Hepatocyte (in vitro differentiated cells): ENCODE data around the gene IDH1. TPM values are rescaled to one million over a fixed set of nuclear protein-coding genes. Genes with fewer than 3 reads are reported as not detected.

ENCODE experiments used
- DNase-seq: peaks from one replicate; pipeline ENCODE4 v3.0.0-alpha.2; 2016; ENCODE audit warnings: low spot score
- H2AFZ ChIP-seq: fragments of 200-600 bp; sonication (generic); 2 replicates; pipeline ENCODE4 v1.6.0; 2016; ENCODE audit warnings: antibody characterized with exemption, mild to moderate bottlenecking
- H3K27ac ChIP-seq: fragments of 200-600 bp; sonication (generic); 2 replicates; pipeline ENCODE4 v1.5.1; 2016; ENCODE audit warnings: mild to moderate bottlenecking
- H3K27me3 ChIP-seq: fragments of 200-600 bp; sonication (generic); 2 replicates; pipeline ENCODE4 v1.6.1; 2016
- H3K36me3 ChIP-seq: fragments of 200-600 bp; sonication (generic); replicated peaks from 2 replicates; pipeline ENCODE4 v1.5.1; 2016; ENCODE audit warnings: low read depth; ENCODE audit not compliant: insufficient read depth
- H3K4me1 ChIP-seq: fragments of 200-600 bp; sonication (generic); 2 replicates; pipeline ENCODE4 v1.5.1; 2016; ENCODE audit warnings: mild to moderate bottlenecking, moderate library complexity; ENCODE audit not compliant: insufficient read depth
- H3K4me2 ChIP-seq: fragments of 200-600 bp; sonication (generic); 2 replicates; pipeline ENCODE4 v1.6.0; 2016
- H3K4me3 ChIP-seq: fragments of 200-600 bp; sonication (generic); 2 replicates; pipeline ENCODE4 v1.5.1; 2016; ENCODE audit warnings: mild to moderate bottlenecking
- H3K79me2 ChIP-seq: fragments of 200-600 bp; sonication (generic); 2 replicates; pipeline ENCODE4 v1.6.0; 2017; ENCODE audit warnings: mild to moderate bottlenecking
- H3K9me2 ChIP-seq: fragments of 200-600 bp; sonication (generic); replicated peaks from 2 replicates; pipeline ENCODE4 v1.6.0; 2017; ENCODE audit warnings: mild to moderate bottlenecking; ENCODE audit not compliant: insufficient read depth
- H3K9me3 ChIP-seq: fragments of 200-600 bp; sonication (generic); 2 replicates; pipeline ENCODE4 v1.5.1; 2016; ENCODE audit warnings: low read depth, mild to moderate bottlenecking
- H4K20me1 ChIP-seq: fragments of 200-600 bp; sonication (generic); 2 replicates; pipeline ENCODE4 v1.6.0; 2016; ENCODE audit warnings: mild to moderate bottlenecking; ENCODE audit not compliant: insufficient read depth, poor library complexity, severe bottlenecking
- EZH2 ChIP-seq: fragments of 200-600 bp; sonication (generic); IDR thresholded peaks from 2 replicates; pipeline ENCODE4 v1.6.1; 2016; ENCODE audit warnings: antibody characterized with exemption, mild to moderate bottlenecking, borderline replicate concordance
- EZH2phosphoT487 ChIP-seq: fragments of 200-600 bp; sonication (generic); IDR thresholded peaks from one replicate; pipeline ENCODE4 v1.6.1; 2018; ENCODE audit warnings: antibody characterized with exemption, mild to moderate bottlenecking, low read depth, moderate library complexity; ENCODE audit not compliant: unreplicated experiment, severe bottlenecking
- WGBS: methylation state at CpG from one replicate; pipeline ENCODE4 v1.1.6; 2016; ENCODE audit warnings: low lambda C conversion rate; ENCODE audit errors: missing lambda C conversion rate; 5-methylcytosine and 5-hydroxymethylcytosine counted together
- polyA plus RNA-seq: library from polyadenylated mRNA; unstranded; fragments of >200 nt; fragmentation: Nextera tagmentation; extraction: Ambion mirVana; gene quantifications from 2 replicates; pipeline ENCODE4 v1.2.1, GENCODE V29; 2016
- total RNA-seq: library from RNA; depleted of rRNA; stranded (reverse); fragments of >200 nt; gene quantifications from 2 replicates; pipeline ENCODE4 v1.2.3, GENCODE V29; 2014
- TF ChIP-seq, protein P1 (sequence below): fragments of 200-600 bp; sonication (generic); IDR thresholded peaks from 2 replicates; pipeline ENCODE4 v1.5.1; 2016; ENCODE audit warnings: antibody characterized with exemption, mild to moderate bottlenecking; ENCODE audit not compliant: poor library complexity

Gene IDH1
- total and polyA plus RNA-seq, 2 experiments from 2014 or later = 263 to 411 TPM

DNA sequence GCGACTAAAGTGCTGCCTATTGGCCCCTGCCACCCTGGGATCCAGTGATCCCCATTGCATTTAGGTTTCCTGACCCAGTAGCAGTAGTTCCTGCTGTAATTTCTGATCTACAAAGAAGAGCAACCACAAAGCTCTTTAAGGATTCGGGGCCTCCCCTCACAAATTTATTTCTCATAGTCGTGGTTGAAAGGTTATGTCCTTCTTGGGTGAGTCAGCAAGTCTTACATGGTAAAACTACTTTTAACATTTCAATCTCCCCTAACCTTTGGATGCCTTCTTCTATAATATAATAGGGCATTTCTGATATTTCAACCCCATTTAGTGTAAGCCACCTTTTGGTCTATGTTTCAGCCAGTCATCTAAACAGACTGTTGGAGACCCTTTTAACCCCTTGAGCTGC is 26.1 kb upstream of the IDH1 start:
- no peak overlapping the region for H3K27ac ChIP-seq
- no peak overlapping the region for H3K4me3 ChIP-seq
- H3K36me3 ChIP-seq = peaks cover 3% of the 10 kb centered on the region
- 97% methylated on average over 3 of the region's 3 CpGs for WGBS
- TF ChIP-seq, protein P1, sequence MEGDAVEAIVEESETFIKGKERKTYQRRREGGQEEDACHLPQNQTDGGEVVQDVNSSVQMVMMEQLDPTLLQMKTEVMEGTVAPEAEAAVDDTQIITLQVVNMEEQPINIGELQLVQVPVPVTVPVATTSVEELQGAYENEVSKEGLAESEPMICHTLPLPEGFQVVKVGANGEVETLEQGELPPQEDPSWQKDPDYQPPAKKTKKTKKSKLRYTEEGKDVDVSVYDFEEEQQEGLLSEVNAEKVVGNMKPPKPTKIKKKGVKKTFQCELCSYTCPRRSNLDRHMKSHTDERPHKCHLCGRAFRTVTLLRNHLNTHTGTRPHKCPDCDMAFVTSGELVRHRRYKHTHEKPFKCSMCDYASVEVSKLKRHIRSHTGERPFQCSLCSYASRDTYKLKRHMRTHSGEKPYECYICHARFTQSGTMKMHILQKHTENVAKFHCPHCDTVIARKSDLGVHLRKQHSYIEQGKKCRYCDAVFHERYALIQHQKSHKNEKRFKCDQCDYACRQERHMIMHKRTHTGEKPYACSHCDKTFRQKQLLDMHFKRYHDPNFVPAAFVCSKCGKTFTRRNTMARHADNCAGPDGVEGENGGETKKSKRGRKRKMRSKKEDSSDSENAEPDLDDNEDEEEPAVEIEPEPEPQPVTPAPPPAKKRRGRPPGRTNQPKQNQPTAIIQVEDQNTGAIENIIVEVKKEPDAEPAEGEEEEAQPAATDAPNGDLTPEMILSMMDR = no peak
- TF ChIP-seq EZH2phosphoT487 (no peak), EZH2 (no peak)
- H3K4me1 ChIP-seq = no peaks in the 10 kb centered on the region
- H3K9me2 ChIP-seq = no peaks in the 10 kb centered on the region
- no peak overlapping the region for H2AFZ ChIP-seq
- H3K9me3 ChIP-seq = no peaks in the 10 kb centered on the region
- DNase-seq = no peak
- H3K79me2 ChIP-seq = peaks cover 34% of the 10 kb centered on the region
- no peaks in the 10 kb centered on the region for H4K20me1 ChIP-seq
- H3K27me3 ChIP-seq = no peaks in the 10 kb centered on the region
- H3K4me2 ChIP-seq = no peak overlapping the region

DNA sequence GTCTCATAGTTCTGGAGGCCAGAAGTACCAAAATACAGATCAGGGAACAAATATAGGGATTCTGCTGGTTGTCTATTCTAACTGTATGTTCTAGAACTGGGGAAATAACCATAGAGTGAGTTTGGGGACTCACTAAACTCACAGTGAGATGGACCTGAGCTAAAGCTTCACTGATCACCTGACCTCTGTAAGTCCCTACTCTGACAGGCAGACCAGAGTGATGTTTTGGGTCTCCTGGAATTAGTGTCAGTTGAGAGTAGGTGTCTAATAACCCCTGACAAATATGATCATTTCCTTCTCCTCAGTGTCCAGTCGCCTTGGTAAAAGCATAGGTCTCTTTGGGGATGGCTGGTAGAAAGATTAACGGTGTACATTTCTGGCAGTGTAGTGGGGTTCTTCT is 25.4 kb upstream of the IDH1 start:
- no peak overlapping the region for H3K4me2 ChIP-seq
- no peak overlapping the region for H3K27ac ChIP-seq
- no peak overlapping the region for H2AFZ ChIP-seq
- no peaks in the 10 kb centered on the region for H3K4me1 ChIP-seq
- H3K36me3 ChIP-seq = peaks cover 3% of the 10 kb centered on the region
- no peaks in the 10 kb centered on the region for H3K9me3 ChIP-seq
- 100% methylated on average over 2 of the region's 2 CpGs for WGBS
- no peaks in the 10 kb centered on the region for H3K9me2 ChIP-seq
- H4K20me1 ChIP-seq = peaks cover 2% of the 10 kb centered on the region
- no peak for DNase-seq
- peaks cover 37% of the 10 kb centered on the region for H3K79me2 ChIP-seq
- TF ChIP-seq EZH2 = no peak
- TF ChIP-seq, protein P1 = no peak
- H3K27me3 ChIP-seq = no peaks in the 10 kb centered on the region
- no peak overlapping the region for H3K4me3 ChIP-seq

DNA sequence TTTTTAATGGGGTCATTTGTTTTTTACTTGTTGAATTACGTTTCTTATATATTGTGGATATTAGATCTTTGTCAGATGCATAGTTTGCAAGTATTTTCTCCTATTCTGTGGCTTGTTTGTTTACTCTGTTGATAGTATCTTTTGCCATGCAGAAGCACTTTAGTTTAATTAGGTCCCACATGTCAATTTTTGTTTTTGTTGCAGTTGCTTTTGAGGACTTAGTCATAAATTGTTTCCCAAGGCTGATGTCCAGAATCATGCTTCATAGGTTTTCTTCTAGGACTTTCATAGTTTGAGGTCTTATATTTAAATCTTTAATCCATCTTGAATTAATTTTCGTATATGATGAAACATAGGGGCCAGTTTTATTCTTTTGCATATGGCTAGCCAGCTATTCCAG is 24.4 kb upstream of the IDH1 start:
- Histone ChIP-seq H3K4me1 (no peaks in the 10 kb centered on the region), H3K36me3 (peaks cover 3% of the 10 kb centered on the region), H4K20me1 (peaks cover 3% of the 10 kb centered on the region), H3K79me2 (peaks cover 38% of the 10 kb centered on the region), H3K4me2 (no peak overlapping the region), H3K4me3 (no peak overlapping the region), H3K27me3 (no peaks in the 10 kb centered on the region), H2AFZ (no peak overlapping the region), H3K27ac (no peak overlapping the region), H3K9me2 (no peaks in the 10 kb centered on the region), H3K9me3 (no peaks in the 10 kb centered on the region)
- no peak for DNase-seq
- 90% methylated on average over 2 of the region's 2 CpGs for WGBS
- TF ChIP-seq EZH2 = no peak
- TF ChIP-seq, protein P1 = no peak

DNA sequence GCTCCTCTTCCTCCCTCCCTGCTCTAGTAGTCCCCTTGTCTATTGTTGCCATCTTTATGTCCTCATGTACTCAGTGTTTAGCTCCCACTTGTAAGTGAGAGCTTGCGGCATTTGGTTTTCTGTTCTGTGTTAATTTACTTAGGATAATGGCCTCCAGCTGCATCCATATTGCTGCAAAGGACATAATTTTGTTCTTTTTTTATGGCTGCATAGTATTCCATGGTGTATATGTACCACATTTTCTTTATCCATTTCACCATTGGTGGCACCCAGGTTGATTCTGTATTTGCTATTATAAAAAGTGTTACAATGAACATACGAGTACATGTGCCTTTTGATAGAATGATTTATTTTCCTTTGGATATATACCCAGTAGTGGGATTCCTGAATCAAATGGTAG is 23.7 kb upstream of the IDH1 start:
- TF ChIP-seq, protein P1 = no peak
- TF ChIP-seq EZH2phosphoT487 = no peak
- no peak for TF ChIP-seq EZH2
- DNase-seq = no peak
- H3K9me2 ChIP-seq = no peaks in the 10 kb centered on the region

More for the DNA sequence above, 23.7 kb upstream of the IDH1 start:
- H3K4me1 ChIP-seq = no peaks in the 10 kb centered on the region
- 100% methylated on average over 2 of the region's 2 CpGs for WGBS
- H3K36me3 ChIP-seq = peaks cover 3% of the 10 kb centered on the region
- no peak overlapping the region for H2AFZ ChIP-seq
- H3K79me2 ChIP-seq = peaks cover 34% of the 10 kb centered on the region
- peaks cover 3% of the 10 kb centered on the region for H4K20me1 ChIP-seq
- no peaks in the 10 kb centered on the region for H3K27me3 ChIP-seq
- H3K9me3 ChIP-seq = no peaks in the 10 kb centered on the region
- no peak overlapping the region for H3K27ac ChIP-seq
- no peak overlapping the region for H3K4me2 ChIP-seq
- H3K4me3 ChIP-seq = no peak overlapping the region
